RWPE1 (cell line): ENCODE results near the gene XIRP2.

Source experiments
- CTCF ChIA-PET: fragments of 350-600 bp; sonication (Branson Sonifier 250); formaldehyde crosslinking; extraction: SDS; loops from one replicate; lab custom pipeline; 2021; lab: Yijun Ruan, JAX
- POLR2A ChIA-PET: fragments of 400-600 bp; formaldehyde crosslinking; extraction: SDS; loops from one replicate; lab custom pipeline; 2020; ENCODE audit warnings: antibody characterized with exemption; ENCODE audit not compliant: low non-redundant PET; lab: Yijun Ruan, JAX
- DNase-seq: peaks from one replicate; pipeline ENCODE4 v3.0.0; 2012; ENCODE audit warnings: low spot score
- H3K27ac ChIP-seq: fragments of 450-650 bp; 2 replicates; pipeline ENCODE4 v1.5.1; 2017
- CTCF ChIP-seq: fragments of 450-650 bp; conservative IDR thresholded peaks from 2 replicates; pipeline ENCODE4 v1.5.1; 2017; ENCODE audit warnings: low read depth, mild to moderate bottlenecking

Gene XIRP2

DNA sequence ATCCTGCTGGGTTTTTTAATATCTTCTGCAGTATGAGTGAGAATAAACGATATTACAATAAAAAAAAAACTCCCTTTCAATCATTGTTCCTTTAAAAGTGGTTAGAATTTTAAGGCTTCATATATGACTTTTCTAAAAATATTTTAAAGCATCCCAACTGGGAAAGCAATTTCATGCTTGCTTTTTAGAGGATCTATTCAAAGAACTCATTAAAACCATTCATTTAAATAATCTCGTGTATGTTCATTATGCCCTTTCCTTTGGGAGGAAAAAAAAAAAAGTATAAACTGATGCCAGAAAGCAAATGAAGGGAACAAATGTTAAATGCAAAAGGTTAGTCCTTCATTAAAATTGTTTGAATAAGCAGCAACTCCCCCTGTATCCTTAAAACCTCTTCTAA, 81.2 kb downstream of the XIRP2 start:
- no peak overlapping the region for H3K27ac ChIP-seq
- POLR2A ChIA-PET: no interaction called here
- no peak for DNase-seq
- CTCF ChIA-PET: no interaction called here
- TF ChIP-seq CTCF: no peak

GRCh38 chr2:166972002-166972401, 83.7 kb downstream of the XIRP2 start:
- no peak for TF ChIP-seq CTCF
- no peak overlapping the region for H3K27ac ChIP-seq
- no peak for DNase-seq
- CTCF ChIA-PET: interaction anchor here (1.0 kb wide), 1 partner anchor 26 kb away, joined by 3 read pairs; no protein-coding TSS in a partner anchor
- POLR2A ChIA-PET: no interaction called here

- POLR2A ChIA-PET: no interaction called here
- TF ChIP-seq CTCF: no peak
- CTCF ChIA-PET: no interaction called here
- DNase-seq: no peak
- H3K27ac ChIP-seq: no peak overlapping the region
Measured at GRCh38 chr2:166972418-166972817, 84.1 kb downstream of the XIRP2 start.

GRCh38 chr2:166984188-166984587, 95.9 kb downstream of the XIRP2 start:
- no peak overlapping the region for H3K27ac ChIP-seq
- POLR2A ChIA-PET: no interaction called here
- no peak for TF ChIP-seq CTCF
- CTCF ChIA-PET: no interaction called here
- DNase-seq: no peak

DNA sequence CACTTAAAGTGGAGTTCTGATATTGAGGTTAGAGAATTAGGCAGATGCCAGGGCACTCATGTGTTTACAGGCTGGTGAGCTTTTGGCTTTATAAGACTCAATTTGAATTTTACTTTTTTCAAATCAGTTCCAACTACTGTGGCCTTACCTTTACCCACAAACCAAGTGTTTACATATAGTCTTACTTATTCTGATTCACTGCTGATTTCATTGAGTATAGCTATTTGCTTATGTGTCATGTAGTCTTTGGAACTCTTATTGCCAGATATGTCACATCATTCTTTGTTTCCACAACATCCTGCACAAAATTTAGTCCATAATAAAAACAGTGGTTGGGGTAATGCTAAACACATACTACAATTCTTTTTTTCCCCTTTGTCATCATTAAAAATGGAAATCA, 96.5 kb downstream of the XIRP2 start:
- CTCF ChIA-PET: interaction anchor here (0.6 kb wide), 1 partner anchor 913 kb away, joined by 3 read pairs; no protein-coding TSS in a partner anchor
- H3K27ac ChIP-seq: no peak overlapping the region
- TF ChIP-seq CTCF: no peak
- POLR2A ChIA-PET: no interaction called here
- DNase-seq: peak; percentile 1

- no peak for DNase-seq
- POLR2A ChIA-PET: no interaction called here
- TF ChIP-seq CTCF: no peak
- CTCF ChIA-PET: no interaction called here
- H3K27ac ChIP-seq: no peak overlapping the region
Measured at GRCh38 chr2:166994588-166995336, 106.5 kb downstream of the XIRP2 start.
